Memory B cell (primary cell): ENCODE data around the gene MYO5B.
"Not testable (repeated sequence)": the region's sequence is repeated elsewhere in the genome, so short reads cannot be mapped to it uniquely, and the experiment has no call there.

Experiments
- ATAC-seq: fragments of 150-1000 bp; cut with Tn5 transposase; 2 replicates; pipeline ENCODE4 v1.10.0; 2021; ENCODE audit warnings: low read depth, mild to moderate bottlenecking, moderate library complexity
- DNase-seq, 2 donors: peaks; one replicate each; pipeline ENCODE4 v3.0.0; 2022; ENCODE audit warnings: low spot score in 2 of 2
- H3K27ac Mint-ChIP-seq: one replicate; pipeline ENCODE4 v1.8.0; 2022; ENCODE audit warnings: mild to moderate bottlenecking, moderate library complexity, mixed read lengths
- H3K27me3 Mint-ChIP-seq: one replicate; pipeline ENCODE4 v1.8.0; 2022; ENCODE audit warnings: mixed read lengths
- H3K36me3 Mint-ChIP-seq: one replicate; pipeline ENCODE4 v1.8.0; 2022; ENCODE audit warnings: mild to moderate bottlenecking, mixed read lengths
- H3K4me1 Mint-ChIP-seq: one replicate; pipeline ENCODE4 v1.8.0; 2022; ENCODE audit warnings: mixed read lengths
- H3K4me3 Mint-ChIP-seq: one replicate; pipeline ENCODE4 v1.8.0; 2022; ENCODE audit warnings: mild to moderate bottlenecking, moderate library complexity, mixed read lengths
- H3K9me3 Mint-ChIP-seq: one replicate; pipeline ENCODE4 v1.8.0; 2022; ENCODE audit warnings: mixed read lengths

MYO5B gene

DNA sequence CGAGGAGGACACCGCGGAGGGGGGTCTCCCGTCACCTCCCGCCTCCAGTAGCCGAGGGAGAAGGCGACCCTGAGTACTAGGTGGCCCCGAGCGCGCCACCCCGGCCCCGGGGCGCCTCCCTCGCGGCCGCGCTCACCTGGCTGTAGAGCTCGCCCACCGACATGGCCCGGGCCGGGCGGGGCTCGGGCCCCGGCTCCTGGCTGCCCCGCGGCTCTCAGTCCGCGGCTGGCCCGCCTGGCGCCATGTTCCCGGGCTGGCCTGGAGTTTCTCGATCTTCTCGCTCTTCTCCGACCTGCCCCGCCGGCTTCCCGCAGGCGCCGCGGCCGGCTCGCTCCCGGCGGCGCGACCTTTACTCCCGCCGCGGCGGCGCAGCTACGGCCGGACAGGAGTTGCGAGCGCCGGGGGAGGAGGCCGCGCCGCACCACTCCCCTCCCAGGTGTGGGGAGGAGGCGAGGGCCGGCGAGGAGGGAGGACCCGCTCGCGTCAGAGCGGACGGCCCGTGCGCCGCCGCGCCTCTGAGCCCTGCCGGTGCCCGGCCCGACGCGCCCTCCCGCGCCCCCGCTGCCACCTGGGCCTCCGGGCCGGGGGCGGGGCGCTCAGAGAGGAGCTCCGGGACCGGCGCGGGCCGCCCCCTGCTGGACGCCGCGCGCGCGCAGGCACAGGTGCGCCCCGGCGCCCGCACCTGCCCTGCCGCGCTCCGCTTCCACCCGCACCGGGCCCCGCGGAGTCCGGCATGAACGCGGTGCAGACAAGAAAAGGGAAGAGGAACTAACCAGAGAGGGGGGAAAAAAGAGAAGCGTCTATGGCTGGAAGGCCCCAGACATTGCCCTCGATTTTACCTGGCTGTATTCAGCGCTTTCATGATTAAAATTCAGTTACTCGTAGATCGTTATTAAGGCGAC lies at the start of gene MYO5B:
TSS of gene MYO5B (minus strand) at position 517 of the 902 bp plus-strand sequence. CDS start at position 163, 354 bp downstream.
- peaks cover 11% of the 10 kb centered on the region for H3K4me1 Mint-ChIP-seq
- H3K4me3 Mint-ChIP-seq, result peak within 1 kb of the TSS; percentile 82
- ATAC-seq, result peak; percentile 91
- H3K27me3 Mint-ChIP-seq, result peaks cover 25% of the 10 kb centered on the region
- H3K36me3 Mint-ChIP-seq, result no peaks in the 10 kb centered on the region
- no peaks in the 10 kb centered on the region for H3K9me3 Mint-ChIP-seq
- peak; percentile 60 to 68 for DNase-seq
- H3K27ac Mint-ChIP-seq, result peak within 1 kb of the TSS; percentile 17

DNA sequence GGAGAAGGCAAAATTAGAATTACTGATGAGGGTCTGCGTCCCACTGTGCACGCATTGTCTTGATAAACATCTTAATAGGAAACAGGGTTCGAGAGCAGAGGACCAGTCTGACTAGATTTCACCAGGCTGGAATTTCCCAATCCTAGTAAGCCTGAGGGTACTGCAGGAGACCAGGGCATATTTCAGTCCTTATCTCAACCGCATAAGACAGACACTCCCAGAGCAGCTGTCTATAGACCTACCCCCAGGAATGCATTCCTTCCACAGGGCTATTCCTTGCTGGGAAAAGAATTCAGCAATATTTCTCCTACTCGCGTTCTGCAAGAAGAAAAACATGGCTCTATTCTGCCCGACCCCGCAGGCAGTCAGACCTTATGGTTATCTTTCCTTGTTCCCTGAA lies 46.8 kb upstream of the MYO5B start:
- not testable (repeated sequence) for H3K4me1 Mint-ChIP-seq, H3K27me3 Mint-ChIP-seq, ATAC-seq, H3K4me3 Mint-ChIP-seq, H3K27ac Mint-ChIP-seq, DNase-seq
- H3K36me3 Mint-ChIP-seq, result peaks cover 13% of the 10 kb centered on the region
- H3K9me3 Mint-ChIP-seq, result peaks cover 14% of the 10 kb centered on the region

DNA sequence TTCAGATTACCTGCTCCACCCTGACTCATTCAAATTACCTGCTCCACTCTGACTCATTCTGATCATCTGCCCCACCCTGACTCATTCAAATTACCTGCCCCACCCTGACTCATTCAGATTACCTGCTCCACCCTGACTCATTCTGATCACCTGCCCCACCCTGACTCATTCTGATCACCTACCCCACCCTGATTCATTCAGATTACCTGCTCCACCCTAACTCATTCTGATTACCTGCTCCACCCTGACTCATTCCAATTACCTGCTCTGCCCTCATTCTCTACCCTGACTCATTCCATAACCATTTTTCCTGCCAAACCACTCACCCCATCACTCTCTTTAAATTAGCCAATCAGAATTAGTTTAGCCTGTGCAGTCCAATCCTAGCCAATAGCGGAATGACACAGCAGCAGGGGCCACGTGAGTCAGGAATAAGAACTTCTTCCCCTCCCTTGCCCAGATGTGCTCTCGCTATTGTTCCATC lies 45.2 kb upstream of the MYO5B start:
- DNase-seq, result no peak
- peaks cover 14% of the 10 kb centered on the region for H3K9me3 Mint-ChIP-seq
- H3K36me3 Mint-ChIP-seq, result peaks cover 13% of the 10 kb centered on the region
- H3K27ac Mint-ChIP-seq, result no peak overlapping the region
- peaks cover 5% of the 10 kb centered on the region for H3K4me1 Mint-ChIP-seq
- ATAC-seq, result no peak
- peaks cover 10% of the 10 kb centered on the region for H3K27me3 Mint-ChIP-seq
- H3K4me3 Mint-ChIP-seq, result no peak overlapping the region

DNA sequence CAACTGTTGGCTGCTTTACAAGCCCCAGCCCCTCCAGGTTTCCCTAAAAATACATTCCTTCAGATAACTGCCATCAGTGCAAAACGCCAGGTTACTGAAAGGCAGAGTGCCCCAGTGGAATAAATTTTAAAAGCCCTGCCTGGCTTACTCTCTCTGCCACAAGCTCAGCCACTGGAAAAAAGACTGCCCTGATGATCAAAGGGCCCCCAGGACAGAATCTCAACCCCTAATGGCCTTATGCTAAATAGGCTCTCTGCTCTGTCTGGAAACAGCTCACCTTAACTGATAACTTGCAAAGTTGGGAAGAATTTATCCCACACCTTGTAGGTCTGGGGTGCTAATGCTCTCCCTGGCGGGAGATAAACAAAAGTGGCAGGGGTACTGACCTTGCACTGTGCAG lies 37.5 kb upstream of the MYO5B start:
- DNase-seq (no peak), ATAC-seq (no peak)
- Mint-ChIP-seq H3K4me3 (no peak overlapping the region), H3K9me3 (no peaks in the 10 kb centered on the region), H3K4me1 (peaks cover 6% of the 10 kb centered on the region), H3K36me3 (no peaks in the 10 kb centered on the region), H3K27ac (no peak overlapping the region), H3K27me3 (peaks cover 11% of the 10 kb centered on the region)

DNA sequence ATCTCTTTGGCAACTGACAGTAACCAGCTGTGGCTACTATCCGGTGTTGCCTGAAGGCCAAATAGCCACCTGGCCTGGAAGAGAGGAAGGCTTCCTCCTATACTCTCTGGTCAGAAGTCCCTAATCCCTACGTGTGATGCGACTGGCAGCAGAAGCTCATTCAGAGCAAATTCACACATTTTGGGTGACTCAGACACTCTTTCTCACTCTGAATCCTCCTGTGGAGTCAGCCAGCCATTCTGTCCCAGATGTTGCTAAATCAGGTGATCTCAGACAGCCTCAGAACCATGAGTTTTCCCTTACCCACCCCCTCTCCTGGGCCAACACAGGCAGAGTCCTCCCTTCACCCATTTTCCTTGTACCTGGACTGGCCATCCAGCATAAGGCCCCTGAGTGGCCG lies 36.7 kb upstream of the MYO5B start:
- H3K27ac Mint-ChIP-seq, result no peak overlapping the region
- peaks cover 11% of the 10 kb centered on the region for H3K27me3 Mint-ChIP-seq
- DNase-seq (no peak), ATAC-seq (no peak)
- no peaks in the 10 kb centered on the region for H3K9me3 Mint-ChIP-seq
- no peaks in the 10 kb centered on the region for H3K36me3 Mint-ChIP-seq
- no peak overlapping the region for H3K4me3 Mint-ChIP-seq
- peaks cover 6% of the 10 kb centered on the region for H3K4me1 Mint-ChIP-seq

DNA sequence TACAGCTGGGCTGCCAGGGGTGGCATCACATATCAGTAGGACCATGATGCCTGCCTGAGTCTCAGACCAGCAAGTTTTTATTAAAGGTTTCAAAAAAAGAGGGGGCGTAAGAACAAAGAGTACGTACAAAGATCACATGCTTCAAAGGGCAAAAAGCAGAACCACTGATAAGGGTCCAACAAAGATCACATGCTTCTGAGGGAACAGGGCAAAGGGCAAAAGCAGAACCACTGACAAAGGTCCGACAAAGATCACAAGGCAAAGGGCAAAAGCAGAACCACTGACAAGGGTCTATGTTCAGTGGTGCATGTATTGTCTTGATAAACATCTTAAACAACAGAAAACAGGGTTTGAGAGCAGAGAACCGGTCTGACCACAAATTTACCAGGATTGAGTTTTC lies 25.3 kb upstream of the MYO5B start:
- not testable (repeated sequence) for H3K4me1 Mint-ChIP-seq, H3K4me3 Mint-ChIP-seq, H3K9me3 Mint-ChIP-seq, DNase-seq, ATAC-seq, H3K27ac Mint-ChIP-seq, H3K36me3 Mint-ChIP-seq
- peaks cover 21% of the 10 kb centered on the region for H3K27me3 Mint-ChIP-seq

DNA sequence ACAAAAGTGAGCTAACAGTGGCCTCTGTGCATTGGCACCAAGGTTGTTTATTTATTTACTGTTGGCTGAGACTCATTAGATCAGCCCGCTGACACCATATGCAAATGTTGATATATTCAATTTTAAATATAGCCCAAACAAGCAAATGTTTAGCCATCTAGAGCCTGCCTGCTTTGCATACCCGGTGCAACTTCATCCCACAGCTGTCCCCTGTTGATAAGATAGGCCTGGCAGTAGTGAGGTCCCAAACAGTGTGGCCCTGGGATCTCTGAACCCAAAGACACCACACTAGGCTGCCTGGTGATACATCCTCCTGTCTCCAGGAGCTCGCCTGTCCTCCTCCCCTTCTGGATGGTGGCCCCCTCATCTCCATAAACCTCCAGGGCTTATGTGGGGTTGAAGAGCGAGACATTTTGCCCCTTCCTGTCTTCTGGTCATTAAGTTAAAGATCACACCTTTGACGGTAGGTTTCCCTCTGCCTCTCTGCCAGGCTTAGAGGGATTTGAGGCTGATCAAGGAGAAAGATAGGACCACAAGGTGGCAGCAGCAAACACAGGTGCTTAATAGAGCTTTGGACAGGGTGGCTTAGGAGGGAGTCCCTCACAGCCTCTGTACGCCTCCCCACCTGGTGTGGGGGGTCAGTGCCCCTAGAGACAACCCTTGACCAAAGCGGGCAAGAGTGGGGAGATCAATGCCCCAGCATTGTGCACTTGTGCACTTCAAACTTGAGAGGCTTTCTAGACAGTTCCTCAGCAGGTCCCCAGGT lies 23.7 kb upstream of the MYO5B start:
- no peak overlapping the region for H3K4me3 Mint-ChIP-seq
- peaks cover 7% of the 10 kb centered on the region for H3K4me1 Mint-ChIP-seq
- ATAC-seq, result peak; percentile 80
- H3K27ac Mint-ChIP-seq, result no peak overlapping the region
- peaks cover 3% of the 10 kb centered on the region for H3K36me3 Mint-ChIP-seq
- H3K9me3 Mint-ChIP-seq, result peaks cover 8% of the 10 kb centered on the region
- peak; percentile 43 to 49 for DNase-seq
- peaks cover 26% of the 10 kb centered on the region for H3K27me3 Mint-ChIP-seq

DNA sequence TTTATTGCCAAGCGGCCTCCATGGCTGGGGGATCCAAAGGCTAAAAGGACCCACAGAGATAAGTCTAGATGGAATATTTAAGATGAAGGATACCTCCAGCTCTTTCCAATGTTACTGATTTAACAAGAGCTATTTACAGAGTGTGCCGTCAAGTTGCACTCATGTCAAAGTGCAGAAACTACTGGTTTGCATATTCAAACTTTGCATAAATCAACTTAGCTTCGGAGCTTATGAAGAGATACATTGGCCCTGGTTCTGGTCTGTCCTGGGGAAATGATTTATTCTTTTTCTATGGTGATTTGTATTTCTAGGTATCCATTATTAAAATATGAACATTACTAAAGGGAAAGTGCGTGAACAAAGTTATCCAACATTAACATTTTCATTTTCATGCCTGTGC lies 14.4 kb upstream of the MYO5B start:
- Mint-ChIP-seq H3K36me3 (no peaks in the 10 kb centered on the region), H3K27ac (no peak overlapping the region), H3K4me3 (no peak overlapping the region), H3K4me1 (peaks cover 3% of the 10 kb centered on the region), H3K9me3 (no peaks in the 10 kb centered on the region), H3K27me3 (peaks cover 25% of the 10 kb centered on the region)
- no peak for DNase-seq
- no peak for ATAC-seq

DNA sequence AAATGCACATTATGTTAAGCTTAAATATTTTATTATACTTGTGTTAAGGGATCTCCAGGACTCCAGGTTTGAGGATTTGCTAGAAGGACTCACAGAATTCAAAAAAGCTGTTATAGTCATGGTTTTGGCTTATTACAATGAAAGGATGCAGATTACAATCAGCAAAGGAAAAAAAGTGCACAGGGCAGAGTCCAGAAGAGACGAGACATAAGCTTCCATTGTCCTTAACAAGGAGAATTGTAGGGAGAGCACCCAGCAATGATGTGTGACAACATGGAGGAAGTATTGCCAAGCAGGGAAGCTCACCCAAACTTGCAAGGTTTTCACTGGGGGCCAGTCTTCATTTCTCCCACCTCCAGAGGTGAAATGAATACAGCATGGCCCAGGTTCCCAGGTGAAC lies 12.8 kb upstream of the MYO5B start:
- Mint-ChIP-seq H3K4me1 (peaks cover 3% of the 10 kb centered on the region), H3K36me3 (no peaks in the 10 kb centered on the region), H3K27me3 (peaks cover 26% of the 10 kb centered on the region), H3K9me3 (no peaks in the 10 kb centered on the region), H3K27ac (no peak overlapping the region), H3K4me3 (no peak overlapping the region)
- DNase-seq, result no peak
- no peak for ATAC-seq

DNA sequence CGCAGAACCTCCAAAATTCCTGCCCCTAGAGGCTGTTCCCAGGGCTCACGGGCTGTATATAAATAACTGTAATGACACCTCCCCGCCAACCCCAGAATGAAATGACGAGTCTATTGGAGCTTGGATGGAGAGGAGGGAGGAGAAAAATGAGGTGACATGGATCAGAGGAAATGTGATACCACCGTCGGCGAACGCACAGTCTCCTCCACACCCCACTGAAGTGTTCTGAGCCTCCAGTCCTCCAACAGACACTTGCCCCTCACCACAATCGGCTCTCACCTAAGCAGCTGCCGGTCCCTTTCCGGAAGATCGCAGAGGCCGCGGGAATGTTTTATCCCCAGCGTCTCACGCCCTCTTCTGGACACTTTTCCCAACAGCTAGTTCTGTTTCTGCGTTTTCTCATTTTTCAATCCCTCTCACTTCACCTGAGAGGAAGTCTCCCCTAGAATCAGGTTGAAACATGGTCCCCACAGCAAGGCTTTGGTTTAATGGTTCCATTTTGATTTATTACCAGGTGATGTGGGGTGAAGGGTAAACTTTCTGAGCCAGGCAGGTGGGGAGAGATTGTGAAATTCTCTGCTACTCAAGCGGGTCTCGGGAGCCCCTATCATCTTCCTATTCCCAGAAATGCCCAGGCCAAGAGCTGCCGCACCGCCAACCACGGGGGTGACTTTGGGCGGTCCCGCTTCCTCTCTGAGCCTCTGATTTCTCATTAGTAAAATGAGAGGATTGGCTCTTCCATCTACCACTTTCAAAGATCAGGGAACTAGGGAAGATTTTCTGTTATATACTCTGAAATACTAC lies 9.1 kb upstream of the MYO5B start:
- ATAC-seq, result no peak
- H3K27me3 Mint-ChIP-seq, result peaks cover 25% of the 10 kb centered on the region

DNA sequence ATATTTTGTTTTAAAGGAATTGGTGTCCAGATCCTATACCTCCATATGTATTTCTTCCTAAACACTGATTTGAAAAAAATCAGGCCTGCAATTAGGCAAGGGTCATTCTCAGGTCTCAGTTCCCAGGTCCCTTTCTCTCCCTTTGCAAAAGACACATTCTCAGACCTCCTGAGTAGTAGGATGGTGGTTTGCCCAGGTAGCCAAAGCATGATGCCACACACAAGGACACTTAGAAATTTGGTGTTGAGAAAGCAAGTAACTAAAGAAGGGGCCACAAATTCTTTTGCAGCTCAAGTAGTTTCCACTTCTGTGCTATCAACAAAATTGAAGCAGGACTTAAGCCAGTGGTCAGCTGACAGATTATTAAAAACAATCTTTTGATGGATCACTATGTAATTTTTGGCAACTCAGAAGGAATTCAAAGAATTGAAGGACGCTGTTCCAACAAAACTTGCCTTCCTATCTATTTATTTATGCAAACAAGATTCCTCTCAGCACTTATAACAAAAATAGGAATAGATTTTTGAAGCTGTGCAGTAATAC lies 6.6 kb upstream of the MYO5B start:
- H3K4me1 Mint-ChIP-seq, result peaks cover 3% of the 10 kb centered on the region
- peaks cover 34% of the 10 kb centered on the region for H3K27me3 Mint-ChIP-seq
- DNase-seq (no peak), ATAC-seq (no peak)
- H3K4me3 Mint-ChIP-seq, result no peak overlapping the region
- H3K9me3 Mint-ChIP-seq, result peaks cover 7% of the 10 kb centered on the region
- H3K27ac Mint-ChIP-seq, result no peak overlapping the region
- peaks cover 4% of the 10 kb centered on the region for H3K36me3 Mint-ChIP-seq

More for the DNA sequence above, 9.1 kb upstream of the MYO5B start:
- Mint-ChIP-seq H3K27ac (no peak overlapping the region), H3K4me1 (peaks cover 3% of the 10 kb centered on the region), H3K4me3 (no peak overlapping the region), H3K36me3 (peaks cover 4% of the 10 kb centered on the region), H3K9me3 (peaks cover 7% of the 10 kb centered on the region)
- DNase-seq, result no peak

DNA sequence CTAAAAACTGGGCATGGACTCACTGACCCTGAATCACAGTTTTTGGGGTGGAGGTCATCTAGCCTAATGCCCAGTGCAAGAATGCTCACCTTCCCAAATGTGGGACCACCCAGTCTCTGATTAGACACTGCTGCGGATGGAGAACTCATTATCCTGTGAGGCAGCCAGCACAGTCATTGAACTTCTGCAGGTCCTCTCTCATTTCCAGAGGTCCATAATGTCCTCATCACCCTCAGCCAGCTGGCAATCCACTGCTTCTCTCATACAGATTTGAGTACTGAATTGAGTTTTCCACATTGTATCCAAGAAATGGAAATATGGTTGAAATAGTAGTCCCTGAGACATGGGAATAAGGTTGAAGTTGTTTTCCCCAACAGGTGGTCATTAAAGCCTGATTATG lies 5.0 kb upstream of the MYO5B start:
- DNase-seq (no peak), ATAC-seq (no peak)
- peaks cover 7% of the 10 kb centered on the region for H3K9me3 Mint-ChIP-seq
- H3K27ac Mint-ChIP-seq, result no peak overlapping the region
- H3K4me3 Mint-ChIP-seq, result no peak overlapping the region
- peaks cover 4% of the 10 kb centered on the region for H3K36me3 Mint-ChIP-seq
- peaks cover 7% of the 10 kb centered on the region for H3K4me1 Mint-ChIP-seq
- H3K27me3 Mint-ChIP-seq, result peaks cover 33% of the 10 kb centered on the region

DNA sequence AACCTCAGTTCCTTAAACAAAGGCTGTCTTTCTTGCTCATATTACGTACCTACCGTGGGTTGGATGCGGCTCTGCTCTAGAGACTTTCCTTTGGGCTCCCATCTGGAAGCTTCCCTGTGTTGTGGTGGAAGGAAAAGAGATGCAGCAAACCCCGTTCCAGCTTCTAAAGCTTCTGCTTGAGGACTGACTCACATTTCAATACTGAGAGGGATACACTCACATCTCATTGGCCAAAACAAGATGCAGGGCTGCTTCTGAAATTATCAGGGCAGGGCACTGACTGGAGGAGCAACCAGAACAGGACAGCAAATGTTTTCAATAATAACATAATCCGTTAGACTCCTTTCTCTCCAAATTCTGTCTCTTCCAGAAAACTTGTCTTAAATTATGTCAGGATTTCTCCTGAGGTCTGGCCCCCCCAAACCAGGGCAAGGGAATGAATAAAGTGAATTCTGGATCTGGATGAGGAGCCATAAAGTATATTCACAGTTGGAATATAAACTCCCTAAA lies 4.5 kb upstream of the MYO5B start:
- Mint-ChIP-seq H3K36me3 (peaks cover 4% of the 10 kb centered on the region), H3K4me1 (peaks cover 6% of the 10 kb centered on the region), H3K9me3 (peaks cover 7% of the 10 kb centered on the region), H3K27ac (no peak overlapping the region), H3K27me3 (peaks cover 30% of the 10 kb centered on the region), H3K4me3 (no peak overlapping the region)
- DNase-seq (no peak), ATAC-seq (no peak)
